K562 (cell line): Measurements from ENCODE around the gene NAPEPLD. TPM values are rescaled to one million over a fixed set of nuclear protein-coding genes. Genes with fewer than 3 reads are reported as not detected.

Experiments used
- FOXJ3 ChIP-seq: sonication (generic); formaldehyde crosslinking; IDR thresholded peaks from 2 replicates; pipeline ENCODE4 v1.4.0; 2020; ENCODE audit warnings: mild to moderate bottlenecking, missing genetic modification reagents
- FOXM1 ChIP-seq, 2 experiments: fragments of 450-650 bp in 1 of 2; sonication (generic) in 1 of 2; formaldehyde crosslinking in 1 of 2; IDR thresholded peaks; 2 replicates each; pipeline versions ENCODE4 v1.6.1 to v1.9.0; 2017 to 2022; ENCODE audit warnings: low read depth in 2 of 2, mild to moderate bottlenecking in 2 of 2, missing genetic modification reagents in 1 of 2, moderate library complexity in 1 of 2
- NFE2 ChIP-seq: IDR thresholded peaks from 2 replicates; pipeline ENCODE4 v1.6.1; 2014; ENCODE audit warnings: antibody characterized with exemption, low read depth
- RBM14 ChIP-seq: fragments of 200-400 bp; formaldehyde crosslinking; IDR thresholded peaks from 2 replicates; pipeline ENCODE4 v1.6.1; 2018; ENCODE audit warnings: low read depth, mild to moderate bottlenecking, low read length, moderate library complexity, borderline replicate concordance; ENCODE audit not compliant: insufficient read depth
- RERE ChIP-seq: sonication (generic); formaldehyde crosslinking; IDR thresholded peaks from 2 replicates; pipeline ENCODE4 v1.8.0; 2023; ENCODE audit warnings: missing genetic modification reagents, mild to moderate bottlenecking, borderline replicate concordance
- THRB ChIP-seq: fragments of 450-650 bp; formaldehyde crosslinking; conservative IDR thresholded peaks from 2 replicates; pipeline ENCODE4 v1.4.0; 2022; ENCODE audit warnings: mild to moderate bottlenecking, missing genetic modification characterization
- ZBTB17 ChIP-seq: fragments of 450-650 bp; formaldehyde crosslinking; IDR thresholded peaks from 2 replicates; pipeline ENCODE4 v1.4.0; 2020; ENCODE audit warnings: mild to moderate bottlenecking
- ZFP30 ChIP-seq: fragments of 250-450 bp; sonication (Bioruptor Pico); IDR thresholded peaks from 2 replicates; pipeline ENCODE4 v1.8.0; 2022; ENCODE audit warnings: moderate library complexity, mild to moderate bottlenecking, inconsistent platforms, borderline replicate concordance
- polyA plus RNA-seq, 8 experiments: library from polyadenylated mRNA; depleted of rRNA in 4 of 8; stranded (reverse) in 5 of 8; unstranded in 3 of 8; fragments of >200 nt; fragmentation: Nextera tagmentation in 2 of 8; fragmentation: Illumina TruSeq in 1 of 8; extraction: Ambion mirVana in 2 of 8; extraction: Trizol in 1 of 8; gene quantifications; 2 replicates each; pipeline versions ENCODE4 v1.2.1 to v1.2.3, GENCODE V29; 2011 to 2014; ENCODE audit warnings: inconsistent platforms in 1 of 8, missing spikeins in 1 of 8
- total RNA-seq, 7 experiments: library from RNA; depleted of rRNA in 6 of 7; stranded (reverse); fragments of >200 nt in 6 of 7; fragmentation: Illumina TruSeq in 2 of 7; extraction: Trizol in 2 of 7; gene quantifications; 2 replicates each; pipeline versions ENCODE4 v1.2.1 to v1.2.3, GENCODE V29; 2011 to 2021; ENCODE audit warnings: low replicate concordance in 1 of 7
- TF ChIP-seq, protein P1 (sequence below): sonication (generic); formaldehyde crosslinking; IDR thresholded peaks from 2 replicates; pipeline ENCODE4 v1.8.0; 2023; ENCODE audit warnings: mild to moderate bottlenecking, missing genetic modification reagents
- TF ChIP-seq, protein P2 (sequence below): sonication (generic); formaldehyde crosslinking; IDR thresholded peaks from 2 replicates; pipeline ENCODE4 v1.9.0; 2022; ENCODE audit warnings: mild to moderate bottlenecking, missing genetic modification reagents
- TF ChIP-seq, protein P3 (sequence below): sonication (generic); formaldehyde crosslinking; IDR thresholded peaks from 2 replicates; pipeline ENCODE4 v1.8.0; 2022; ENCODE audit warnings: mild to moderate bottlenecking, low read depth, missing genetic modification reagents
- TF ChIP-seq, protein P4 (sequence below): sonication (generic); formaldehyde crosslinking; IDR thresholded peaks from 2 replicates; pipeline ENCODE4 v1.8.1; 2023; ENCODE audit warnings: mild to moderate bottlenecking, missing genetic modification reagents

The NAPEPLD gene
- total and polyA plus RNA-seq, 9 of the 15 experiments (the other 6 are each of a cell fraction or from before 2014, with no cell fraction given): 3.2 to 11.0 (median 7.5) TPM

DNA sequence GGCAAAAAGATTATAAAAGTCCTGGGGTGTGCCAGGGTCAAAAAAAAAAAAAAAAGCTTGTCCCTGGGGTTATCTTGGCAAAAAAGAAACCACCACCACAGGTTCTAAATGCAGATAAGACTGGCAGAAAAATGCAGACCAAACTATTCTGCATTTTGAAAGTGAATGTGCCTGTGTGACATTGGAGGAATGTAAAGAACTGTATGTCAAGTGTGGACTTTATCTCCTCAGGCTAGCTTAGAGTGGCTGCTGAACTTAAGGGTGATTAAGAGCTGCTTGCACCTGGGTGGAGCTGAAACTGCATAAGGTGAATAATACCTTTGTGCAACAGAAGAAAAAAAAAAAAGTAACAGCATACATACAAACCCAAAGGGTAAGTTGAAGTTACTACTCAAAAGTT is 1.3 kb upstream of the NAPEPLD start (continued):
- TF ChIP-seq, protein P1, sequence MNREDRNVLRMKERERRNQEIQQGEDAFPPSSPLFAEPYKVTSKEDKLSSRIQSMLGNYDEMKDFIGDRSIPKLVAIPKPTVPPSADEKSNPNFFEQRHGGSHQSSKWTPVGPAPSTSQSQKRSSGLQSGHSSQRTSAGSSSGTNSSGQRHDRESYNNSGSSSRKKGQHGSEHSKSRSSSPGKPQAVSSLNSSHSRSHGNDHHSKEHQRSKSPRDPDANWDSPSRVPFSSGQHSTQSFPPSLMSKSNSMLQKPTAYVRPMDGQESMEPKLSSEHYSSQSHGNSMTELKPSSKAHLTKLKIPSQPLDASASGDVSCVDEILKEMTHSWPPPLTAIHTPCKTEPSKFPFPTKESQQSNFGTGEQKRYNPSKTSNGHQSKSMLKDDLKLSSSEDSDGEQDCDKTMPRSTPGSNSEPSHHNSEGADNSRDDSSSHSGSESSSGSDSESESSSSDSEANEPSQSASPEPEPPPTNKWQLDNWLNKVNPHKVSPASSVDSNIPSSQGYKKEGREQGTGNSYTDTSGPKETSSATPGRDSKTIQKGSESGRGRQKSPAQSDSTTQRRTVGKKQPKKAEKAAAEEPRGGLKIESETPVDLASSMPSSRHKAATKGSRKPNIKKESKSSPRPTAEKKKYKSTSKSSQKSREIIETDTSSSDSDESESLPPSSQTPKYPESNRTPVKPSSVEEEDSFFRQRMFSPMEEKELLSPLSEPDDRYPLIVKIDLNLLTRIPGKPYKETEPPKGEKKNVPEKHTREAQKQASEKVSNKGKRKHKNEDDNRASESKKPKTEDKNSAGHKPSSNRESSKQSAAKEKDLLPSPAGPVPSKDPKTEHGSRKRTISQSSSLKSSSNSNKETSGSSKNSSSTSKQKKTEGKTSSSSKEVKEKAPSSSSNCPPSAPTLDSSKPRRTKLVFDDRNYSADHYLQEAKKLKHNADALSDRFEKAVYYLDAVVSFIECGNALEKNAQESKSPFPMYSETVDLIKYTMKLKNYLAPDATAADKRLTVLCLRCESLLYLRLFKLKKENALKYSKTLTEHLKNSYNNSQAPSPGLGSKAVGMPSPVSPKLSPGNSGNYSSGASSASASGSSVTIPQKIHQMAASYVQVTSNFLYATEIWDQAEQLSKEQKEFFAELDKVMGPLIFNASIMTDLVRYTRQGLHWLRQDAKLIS: no peak
- TF ChIP-seq, protein P2, sequence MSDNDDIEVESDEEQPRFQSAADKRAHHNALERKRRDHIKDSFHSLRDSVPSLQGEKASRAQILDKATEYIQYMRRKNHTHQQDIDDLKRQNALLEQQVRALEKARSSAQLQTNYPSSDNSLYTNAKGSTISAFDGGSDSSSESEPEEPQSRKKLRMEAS (CRISPR knock-in tag): no peak
- TF ChIP-seq ZFP30 (CRISPR knock-in tag) (no peak), FOXJ3 (CRISPR knock-in tag) (no peak), NFE2 (0 out of 2 replicates have a peak, but pooled peaks have one; percentile 3), RERE (CRISPR knock-in tag) (no peak), THRB (CRISPR knock-in tag) (no peak), ZBTB17 (CRISPR knock-in tag) (no peak), FOXM1 (IDR thresholded peaks at IDR 0.05; ENCODE audit: low read depth) (peak; percentile 51; the same call in 1 of the 2 replicates), FOXM1 (CRISPR knock-in tag; IDR thresholded peaks at IDR 0.05; ENCODE audit: low read depth) (no peak), RBM14 (no peak)
- TF ChIP-seq, protein P3, sequence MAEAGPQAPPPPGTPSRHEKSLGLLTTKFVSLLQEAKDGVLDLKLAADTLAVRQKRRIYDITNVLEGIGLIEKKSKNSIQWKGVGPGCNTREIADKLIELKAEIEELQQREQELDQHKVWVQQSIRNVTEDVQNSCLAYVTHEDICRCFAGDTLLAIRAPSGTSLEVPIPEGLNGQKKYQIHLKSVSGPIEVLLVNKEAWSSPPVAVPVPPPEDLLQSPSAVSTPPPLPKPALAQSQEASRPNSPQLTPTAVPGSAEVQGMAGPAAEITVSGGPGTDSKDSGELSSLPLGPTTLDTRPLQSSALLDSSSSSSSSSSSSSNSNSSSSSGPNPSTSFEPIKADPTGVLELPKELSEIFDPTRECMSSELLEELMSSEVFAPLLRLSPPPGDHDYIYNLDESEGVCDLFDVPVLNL (CRISPR knock-in tag): no peak
- TF ChIP-seq, protein P4, sequence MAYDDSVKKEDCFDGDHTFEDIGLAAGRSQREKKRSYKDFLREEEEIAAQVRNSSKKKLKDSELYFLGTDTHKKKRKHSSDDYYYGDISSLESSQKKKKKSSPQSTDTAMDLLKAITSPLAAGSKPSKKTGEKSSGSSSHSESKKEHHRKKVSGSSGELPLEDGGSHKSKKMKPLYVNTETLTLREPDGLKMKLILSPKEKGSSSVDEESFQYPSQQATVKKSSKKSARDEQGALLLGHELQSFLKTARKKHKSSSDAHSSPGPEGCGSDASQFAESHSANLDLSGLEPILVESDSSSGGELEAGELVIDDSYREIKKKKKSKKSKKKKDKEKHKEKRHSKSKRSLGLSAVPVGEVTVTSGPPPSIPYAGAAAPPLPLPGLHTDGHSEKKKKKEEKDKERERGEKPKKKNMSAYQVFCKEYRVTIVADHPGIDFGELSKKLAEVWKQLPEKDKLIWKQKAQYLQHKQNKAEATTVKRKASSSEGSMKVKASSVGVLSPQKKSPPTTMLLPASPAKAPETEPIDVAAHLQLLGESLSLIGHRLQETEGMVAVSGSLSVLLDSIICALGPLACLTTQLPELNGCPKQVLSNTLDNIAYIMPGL: no peak
